ENCODE results near the gene PKMYT1.

GRCh38 chr16:2934450-2934849, 45.8 kb downstream of the PKMYT1 start:
- TF ChIP-seq CTCF (IDR thresholded peaks at IDR 0.05) (no peak), POLR2A (IDR thresholded peaks at IDR 0.05) (no peak)

All from right lobe of liver (tissue), 4 donors.